ENCODE measurements around the gene BRF1.

DNA sequence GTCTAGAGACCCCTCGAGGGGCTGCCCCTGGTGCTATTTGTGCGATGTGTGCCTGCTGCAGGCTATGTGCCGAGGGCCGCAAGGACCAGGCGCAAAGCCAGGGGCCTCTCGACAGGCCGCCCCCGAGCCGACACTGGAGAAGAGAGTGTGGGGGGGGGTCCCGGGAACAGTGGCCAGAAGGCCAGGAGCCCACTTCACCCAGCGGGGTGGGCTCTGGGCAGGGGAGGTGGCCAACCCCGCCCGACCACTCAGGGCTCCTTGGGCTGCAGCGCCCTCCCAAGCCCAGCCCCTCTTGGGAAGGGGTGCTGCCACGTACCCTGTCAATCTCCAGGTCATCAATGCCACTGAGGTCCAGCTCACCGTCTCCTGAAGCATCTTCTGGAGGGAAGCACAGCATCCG is 81.0 kb downstream of the BRF1 start:
- TF ChIP-seq RAD51 (IDR thresholded peaks at IDR 0.05; ENCODE audit: borderline replicate concordance) (no peak), ZBTB20 (CRISPR knock-in tag; IDR thresholded peaks at IDR 0.05; ENCODE audit: borderline replicate concordance, low read depth) (no peak), ZNF589 (CRISPR knock-in tag; conservative IDR thresholded peaks at IDR 0.05) (no peak), ZNF350 (CRISPR knock-in tag; IDR thresholded peaks at IDR 0.05; ENCODE audit: borderline replicate concordance, low read depth) (no peak), KLF13 (CRISPR knock-in tag; IDR thresholded peaks at IDR 0.05) (no peak), ESRRA (CRISPR knock-in tag; IDR thresholded peaks at IDR 0.05; ENCODE audit: low read depth) (no peak)
- TF ChIP-seq, protein P1, sequence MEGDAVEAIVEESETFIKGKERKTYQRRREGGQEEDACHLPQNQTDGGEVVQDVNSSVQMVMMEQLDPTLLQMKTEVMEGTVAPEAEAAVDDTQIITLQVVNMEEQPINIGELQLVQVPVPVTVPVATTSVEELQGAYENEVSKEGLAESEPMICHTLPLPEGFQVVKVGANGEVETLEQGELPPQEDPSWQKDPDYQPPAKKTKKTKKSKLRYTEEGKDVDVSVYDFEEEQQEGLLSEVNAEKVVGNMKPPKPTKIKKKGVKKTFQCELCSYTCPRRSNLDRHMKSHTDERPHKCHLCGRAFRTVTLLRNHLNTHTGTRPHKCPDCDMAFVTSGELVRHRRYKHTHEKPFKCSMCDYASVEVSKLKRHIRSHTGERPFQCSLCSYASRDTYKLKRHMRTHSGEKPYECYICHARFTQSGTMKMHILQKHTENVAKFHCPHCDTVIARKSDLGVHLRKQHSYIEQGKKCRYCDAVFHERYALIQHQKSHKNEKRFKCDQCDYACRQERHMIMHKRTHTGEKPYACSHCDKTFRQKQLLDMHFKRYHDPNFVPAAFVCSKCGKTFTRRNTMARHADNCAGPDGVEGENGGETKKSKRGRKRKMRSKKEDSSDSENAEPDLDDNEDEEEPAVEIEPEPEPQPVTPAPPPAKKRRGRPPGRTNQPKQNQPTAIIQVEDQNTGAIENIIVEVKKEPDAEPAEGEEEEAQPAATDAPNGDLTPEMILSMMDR (CRISPR knock-in tag; IDR thresholded peaks at IDR 0.05), result no peak

All from HepG2 (cell line).